ENCODE results near the gene DCTN4. TPM values are rescaled to one million over a fixed set of nuclear protein-coding genes. Genes with fewer than 3 reads are reported as not detected.
A peak's percentile ranks its signal among the peaks of the same experiment; 100 is the strongest.

Gene DCTN4
- total RNA-seq, 1 donor from 2014 or later = 68.5 TPM

GRCh38 chr5:150764530-150764929, 5.7 kb upstream of the DCTN4 start:
- intact Hi-C loops (cut with DNase I) = no loop called here
- TF ChIP-seq, protein P1, sequence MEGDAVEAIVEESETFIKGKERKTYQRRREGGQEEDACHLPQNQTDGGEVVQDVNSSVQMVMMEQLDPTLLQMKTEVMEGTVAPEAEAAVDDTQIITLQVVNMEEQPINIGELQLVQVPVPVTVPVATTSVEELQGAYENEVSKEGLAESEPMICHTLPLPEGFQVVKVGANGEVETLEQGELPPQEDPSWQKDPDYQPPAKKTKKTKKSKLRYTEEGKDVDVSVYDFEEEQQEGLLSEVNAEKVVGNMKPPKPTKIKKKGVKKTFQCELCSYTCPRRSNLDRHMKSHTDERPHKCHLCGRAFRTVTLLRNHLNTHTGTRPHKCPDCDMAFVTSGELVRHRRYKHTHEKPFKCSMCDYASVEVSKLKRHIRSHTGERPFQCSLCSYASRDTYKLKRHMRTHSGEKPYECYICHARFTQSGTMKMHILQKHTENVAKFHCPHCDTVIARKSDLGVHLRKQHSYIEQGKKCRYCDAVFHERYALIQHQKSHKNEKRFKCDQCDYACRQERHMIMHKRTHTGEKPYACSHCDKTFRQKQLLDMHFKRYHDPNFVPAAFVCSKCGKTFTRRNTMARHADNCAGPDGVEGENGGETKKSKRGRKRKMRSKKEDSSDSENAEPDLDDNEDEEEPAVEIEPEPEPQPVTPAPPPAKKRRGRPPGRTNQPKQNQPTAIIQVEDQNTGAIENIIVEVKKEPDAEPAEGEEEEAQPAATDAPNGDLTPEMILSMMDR (IDR thresholded peaks at IDR 0.05) = no peak
- DNase-seq = no peak
- Histone ChIP-seq H3K27me3 (no peaks in the 10 kb centered on the region), H3K9me3 (no peaks in the 10 kb centered on the region), H3K27ac (peak overlapping the region; percentile 51), H3K4me1 (peaks cover 10% of the 10 kb centered on the region), H3K36me3 (no peaks in the 10 kb centered on the region), H3K4me3 (no peak overlapping the region)
- peak; percentile 63 for ATAC-seq

DNA sequence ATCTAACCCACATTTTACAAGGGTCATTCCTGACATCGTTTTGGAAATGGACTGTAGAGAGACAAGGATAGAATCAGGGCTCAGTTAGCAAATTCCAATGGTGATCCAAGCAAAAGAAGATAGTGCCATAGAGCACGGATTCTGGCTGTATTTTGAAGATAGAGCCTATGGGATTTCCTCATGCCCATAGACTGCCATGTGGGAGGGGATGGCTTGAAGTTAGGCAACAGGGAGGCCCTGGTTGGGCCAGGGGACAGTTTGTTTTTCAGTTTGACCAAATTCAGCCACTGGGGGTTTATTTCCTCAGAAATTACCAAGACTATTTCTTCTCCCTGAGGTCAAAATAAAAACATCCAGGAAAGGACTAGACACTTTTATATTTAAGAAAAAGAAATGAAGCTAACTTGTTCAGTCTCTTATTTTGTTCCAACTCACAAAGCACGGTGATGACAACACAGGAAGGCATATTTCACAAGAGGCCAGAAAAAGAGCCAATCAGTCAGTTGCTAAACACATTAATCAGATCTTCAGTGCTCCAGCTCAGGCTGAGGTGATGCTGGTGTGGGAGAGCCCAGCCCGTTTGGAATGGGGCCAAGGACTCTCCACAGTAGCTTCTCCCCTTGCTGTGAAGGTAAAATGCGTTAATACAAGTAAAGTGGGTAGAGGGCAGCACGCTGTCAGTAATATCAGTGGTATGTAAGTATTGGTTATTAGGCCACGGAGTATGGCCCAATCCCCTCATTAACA, 4.4 kb upstream of the DCTN4 start:
- intact Hi-C loops (cut with DNase I) = no loop called here
- DNase-seq (no peak), ATAC-seq (peak; percentile 2)
- Histone ChIP-seq H3K27ac (peak overlapping the region; percentile 45), H3K27me3 (no peaks in the 10 kb centered on the region), H3K36me3 (no peaks in the 10 kb centered on the region), H3K9me3 (no peaks in the 10 kb centered on the region), H3K4me1 (peaks cover 10% of the 10 kb centered on the region), H3K4me3 (no peak overlapping the region)
- TF ChIP-seq, protein P1 (IDR thresholded peaks at IDR 0.05) = no peak

GRCh38 chr5:150762211-150762610, 3.4 kb upstream of the DCTN4 start:
- Histone ChIP-seq H3K27me3 (no peaks in the 10 kb centered on the region), H3K4me1 (peaks cover 16% of the 10 kb centered on the region), H3K36me3 (no peaks in the 10 kb centered on the region), H3K9me3 (no peaks in the 10 kb centered on the region), H3K27ac (no peak overlapping the region), H3K4me3 (no peak overlapping the region)
- DNase-seq = no peak
- ATAC-seq = no peak
- intact Hi-C loops (cut with DNase I) = no loop called here
- TF ChIP-seq, protein P1 (IDR thresholded peaks at IDR 0.05) = no peak

- H3K9me3 ChIP-seq = no peaks in the 10 kb centered on the region
- intact Hi-C loops (cut with DNase I) = no loop called here
- TF ChIP-seq, protein P1 (IDR thresholded peaks at IDR 0.05) = no peak
- H3K4me1 ChIP-seq = peaks cover 28% of the 10 kb centered on the region
- H3K36me3 ChIP-seq = peaks cover 20% of the 10 kb centered on the region
- H3K27me3 ChIP-seq = no peaks in the 10 kb centered on the region
- H3K4me3 ChIP-seq = peak overlapping the region; percentile 76
- DNase-seq (no peak), ATAC-seq (no peak)
- peak overlapping the region; percentile 93 for H3K27ac ChIP-seq
These were observed 442 bp upstream of the DCTN4 start for GRCh38 chr5:150759334-150759583.

- Histone ChIP-seq H3K4me3 (peak overlapping the region; percentile 76), H3K27ac (peak overlapping the region; percentile 93), H3K9me3 (no peaks in the 10 kb centered on the region), H3K27me3 (no peaks in the 10 kb centered on the region), H3K4me1 (peaks cover 31% of the 10 kb centered on the region), H3K36me3 (peaks cover 31% of the 10 kb centered on the region)
- intact Hi-C loops (cut with DNase I) = no loop called here
- no peak for DNase-seq
- TF ChIP-seq, protein P1 (IDR thresholded peaks at IDR 0.05) = no peak
- ATAC-seq = peak; percentile 42
These were observed 650 bp downstream of the DCTN4 start for GRCh38 chr5:150758203-150758530.
